Activated CD4-positive, alpha-beta memory T cell treated with anti-CD3 and anti-CD28 coated beads for 36 hours (primary cell): Measurements from ENCODE around the gene ATE1. TPM values are rescaled to one million over a fixed set of nuclear protein-coding genes. Genes with fewer than 3 reads are reported as not detected.

Experiments
- CTCF ChIA-PET: fragments of 350-600 bp; sonication (Branson Sonifier 250); formaldehyde crosslinking; loops from one replicate; lab custom pipeline; 2021; ENCODE audit warnings: antibody characterized with exemption, inconsistent platforms; lab: Charles Lee
- POLR2A ChIA-PET: fragments of 350-600 bp; sonication (Branson Sonifier 250); formaldehyde crosslinking; loops from one replicate; lab custom pipeline; 2021; ENCODE audit warnings: antibody characterized with exemption; lab: Charles Lee
- DNase-seq: peaks from one replicate; pipeline ENCODE4 v3.0.0-alpha.2; 2020
- H3K27ac Mint-ChIP-seq: one replicate; pipeline ENCODE4 v1.8.0; 2021; ENCODE audit warnings: mixed read lengths
- H3K27me3 Mint-ChIP-seq: one replicate; pipeline ENCODE4 v1.8.0; 2021; ENCODE audit warnings: mixed read lengths
- H3K36me3 Mint-ChIP-seq: one replicate; pipeline ENCODE4 v1.8.0; 2021; ENCODE audit warnings: mixed read lengths
- H3K4me1 Mint-ChIP-seq: one replicate; pipeline ENCODE4 v1.8.0; 2021; ENCODE audit warnings: low read depth, mixed read lengths
- H3K4me3 Mint-ChIP-seq: one replicate; pipeline ENCODE4 v1.8.0; 2021; ENCODE audit warnings: mild to moderate bottlenecking, mixed read lengths
- H3K9me3 Mint-ChIP-seq: one replicate; pipeline ENCODE4 v1.8.0; 2021; ENCODE audit warnings: mixed read lengths
- intact Hi-C: fragments of 100-400 bp; cut with micrococcal nuclease; formaldehyde crosslinking; loops from one replicate; pipeline ENCODE4 v1.15.1; 2023
- total RNA-seq, 2 experiments: library from RNA; stranded (reverse); gene quantifications; one replicate each; pipeline ENCODE4 v1.2.3, GENCODE V29; 2021

ATE1 gene
- total RNA-seq, 2 experiments from 2014 or later: 19.4 to 23.1 TPM

- POLR2A ChIA-PET: no interaction called here
- H3K27ac Mint-ChIP-seq: no peak overlapping the region
- peaks cover 27% of the 10 kb centered on the region for H3K36me3 Mint-ChIP-seq
- H3K4me1 Mint-ChIP-seq: no peaks in the 10 kb centered on the region
- H3K27me3 Mint-ChIP-seq: no peaks in the 10 kb centered on the region
- intact Hi-C loops: no loop called here
- no peaks in the 10 kb centered on the region for H3K9me3 Mint-ChIP-seq
- no peak for DNase-seq
- CTCF ChIA-PET: no interaction called here
- H3K4me3 Mint-ChIP-seq: no peak overlapping the region
Observed at GRCh38 chr10:121862649-121863048, 65.2 kb downstream of the ATE1 start.

GRCh38 chr10:121862042-121862441, 65.8 kb downstream of the ATE1 start:
- intact Hi-C loops: no loop called here
- H3K4me3 Mint-ChIP-seq: no peak overlapping the region
- peaks cover 2% of the 10 kb centered on the region for H3K9me3 Mint-ChIP-seq
- H3K27ac Mint-ChIP-seq: no peak overlapping the region
- peaks cover 27% of the 10 kb centered on the region for H3K36me3 Mint-ChIP-seq
- ChIA-PET CTCF (interaction anchor here (1.0 kb wide), 1 partner anchor 39 kb away, joined by 3 read pairs; no protein-coding TSS in a partner anchor), POLR2A (no interaction called here)
- DNase-seq: no peak
- H3K4me1 Mint-ChIP-seq: no peaks in the 10 kb centered on the region
- no peaks in the 10 kb centered on the region for H3K27me3 Mint-ChIP-seq

- Mint-ChIP-seq H3K27ac (no peak overlapping the region), H3K36me3 (peaks cover 29% of the 10 kb centered on the region), H3K9me3 (peaks cover 2% of the 10 kb centered on the region), H3K4me3 (no peak overlapping the region), H3K27me3 (no peaks in the 10 kb centered on the region), H3K4me1 (no peaks in the 10 kb centered on the region)
- POLR2A ChIA-PET: no interaction called here
- intact Hi-C loops: no loop called here
- CTCF ChIA-PET: no interaction called here
- DNase-seq: no peak
Observed at GRCh38 chr10:121860810-121861209, 67.0 kb downstream of the ATE1 start.

GRCh38 chr10:121854809-121855445, 72.9 kb downstream of the ATE1 start:
- intact Hi-C loops: no loop called here
- Mint-ChIP-seq H3K9me3 (peaks cover 2% of the 10 kb centered on the region), H3K27ac (no peak overlapping the region), H3K4me3 (no peak overlapping the region), H3K27me3 (no peaks in the 10 kb centered on the region), H3K36me3 (peaks cover 36% of the 10 kb centered on the region), H3K4me1 (no peaks in the 10 kb centered on the region)
- ChIA-PET POLR2A (no interaction called here), CTCF (no interaction called here)
- DNase-seq: no peak

GRCh38 chr10:121853950-121854349, 73.9 kb downstream of the ATE1 start:
- no peak for DNase-seq
- no peaks in the 10 kb centered on the region for H3K4me1 Mint-ChIP-seq
- H3K27ac Mint-ChIP-seq: no peak overlapping the region
- peaks cover 2% of the 10 kb centered on the region for H3K9me3 Mint-ChIP-seq
- H3K27me3 Mint-ChIP-seq: no peaks in the 10 kb centered on the region
- H3K4me3 Mint-ChIP-seq: no peak overlapping the region
- intact Hi-C loops: no loop called here
- POLR2A ChIA-PET: no interaction called here
- CTCF ChIA-PET: no interaction called here
- H3K36me3 Mint-ChIP-seq: peaks cover 43% of the 10 kb centered on the region

GRCh38 chr10:121851786-121852185, 76.0 kb downstream of the ATE1 start:
- H3K9me3 Mint-ChIP-seq: no peaks in the 10 kb centered on the region
- H3K27me3 Mint-ChIP-seq: no peaks in the 10 kb centered on the region
- no peak overlapping the region for H3K27ac Mint-ChIP-seq
- POLR2A ChIA-PET: no interaction called here
- no peaks in the 10 kb centered on the region for H3K4me1 Mint-ChIP-seq
- peaks cover 35% of the 10 kb centered on the region for H3K36me3 Mint-ChIP-seq
- no peak for DNase-seq
- H3K4me3 Mint-ChIP-seq: no peak overlapping the region
- intact Hi-C loops: no loop called here
- CTCF ChIA-PET: interaction anchor here (0.9 kb wide), 1 partner anchor 36 kb away, joined by 3 read pairs; no protein-coding TSS in a partner anchor

GRCh38 chr10:121848082-121848481, 79.7 kb downstream of the ATE1 start:
- POLR2A ChIA-PET: no interaction called here
- H3K36me3 Mint-ChIP-seq: peaks cover 45% of the 10 kb centered on the region
- peaks cover 10% of the 10 kb centered on the region for H3K4me1 Mint-ChIP-seq
- DNase-seq: no peak
- H3K4me3 Mint-ChIP-seq: no peak overlapping the region
- no peaks in the 10 kb centered on the region for H3K27me3 Mint-ChIP-seq
- peaks cover 12% of the 10 kb centered on the region for H3K9me3 Mint-ChIP-seq
- intact Hi-C loops: no loop called here
- no peak overlapping the region for H3K27ac Mint-ChIP-seq
- CTCF ChIA-PET: interaction anchor here (0.6 kb wide), 1 partner anchor 114 kb away, joined by 3 read pairs; no protein-coding TSS in a partner anchor

GRCh38 chr10:121846555-121846954, 81.3 kb downstream of the ATE1 start:
- Mint-ChIP-seq H3K27me3 (no peaks in the 10 kb centered on the region), H3K27ac (no peak overlapping the region), H3K36me3 (peaks cover 47% of the 10 kb centered on the region), H3K4me1 (peaks cover 14% of the 10 kb centered on the region), H3K9me3 (peaks cover 12% of the 10 kb centered on the region), H3K4me3 (no peak overlapping the region)
- CTCF ChIA-PET: no interaction called here
- intact Hi-C loops: no loop called here
- DNase-seq: no peak
- POLR2A ChIA-PET: no interaction called here

GRCh38 chr10:121845044-121845784, 82.6 kb downstream of the ATE1 start:
- intact Hi-C loops: loop anchor here (1.0 kb wide), 3 partner anchors 17 to 91 kb away; no protein-coding TSS in a partner anchor
- Mint-ChIP-seq H3K27me3 (no peaks in the 10 kb centered on the region), H3K4me3 (no peak overlapping the region), H3K27ac (no peak overlapping the region), H3K36me3 (peaks cover 43% of the 10 kb centered on the region), H3K4me1 (peaks cover 14% of the 10 kb centered on the region), H3K9me3 (peaks cover 12% of the 10 kb centered on the region)
- ChIA-PET CTCF (interaction anchor here (1.0 kb wide), 1 partner anchor 22 kb away, joined by 4 read pairs; no protein-coding TSS in a partner anchor), POLR2A (no interaction called here)
- peak; percentile 39 for DNase-seq

- no peak for DNase-seq
- no peaks in the 10 kb centered on the region for H3K27me3 Mint-ChIP-seq
- no peak overlapping the region for H3K27ac Mint-ChIP-seq
- H3K9me3 Mint-ChIP-seq: peaks cover 12% of the 10 kb centered on the region
- H3K4me3 Mint-ChIP-seq: no peak overlapping the region
- intact Hi-C loops: no loop called here
- peaks cover 36% of the 10 kb centered on the region for H3K36me3 Mint-ChIP-seq
- POLR2A ChIA-PET: no interaction called here
- CTCF ChIA-PET: no interaction called here
- H3K4me1 Mint-ChIP-seq: peaks cover 14% of the 10 kb centered on the region
Observed at GRCh38 chr10:121844537-121844936, 83.3 kb downstream of the ATE1 start.

GRCh38 chr10:121843379-121843778, 84.5 kb downstream of the ATE1 start:
- H3K27ac Mint-ChIP-seq: no peak overlapping the region
- no peak overlapping the region for H3K4me3 Mint-ChIP-seq

GRCh38 chr10:121841862-121842261, 86.0 kb downstream of the ATE1 start:
- H3K27me3 Mint-ChIP-seq: no peaks in the 10 kb centered on the region
- H3K4me3 Mint-ChIP-seq: no peak overlapping the region
- peaks cover 12% of the 10 kb centered on the region for H3K9me3 Mint-ChIP-seq
- no peak overlapping the region for H3K27ac Mint-ChIP-seq
- intact Hi-C loops: no loop called here
- peaks cover 31% of the 10 kb centered on the region for H3K36me3 Mint-ChIP-seq
- ChIA-PET POLR2A (no interaction called here), CTCF (interaction anchor here (1.3 to 1.9 kb wide), 2 partner anchors 18 to 58 kb away, joined by 3 to 9 read pairs; no protein-coding TSS in a partner anchor)
- peaks cover 14% of the 10 kb centered on the region for H3K4me1 Mint-ChIP-seq
- no peak for DNase-seq

More at GRCh38 chr10:121843379-121843778, 84.5 kb downstream of the ATE1 start:
- no peaks in the 10 kb centered on the region for H3K27me3 Mint-ChIP-seq
- intact Hi-C loops: no loop called here
- H3K36me3 Mint-ChIP-seq: peaks cover 33% of the 10 kb centered on the region
- CTCF ChIA-PET: interaction anchor here (1.9 kb wide), 1 partner anchor 19 kb away, joined by 9 read pairs; no protein-coding TSS in a partner anchor
- H3K9me3 Mint-ChIP-seq: peaks cover 12% of the 10 kb centered on the region
- peaks cover 14% of the 10 kb centered on the region for H3K4me1 Mint-ChIP-seq
- DNase-seq: no peak
- POLR2A ChIA-PET: no interaction called here
